Measurements from ENCODE around the gene PLXDC2.

- no peak for TF ChIP-seq CTCF (IDR thresholded peaks at IDR 0.05 in 8 of 11, conservative IDR thresholded peaks at IDR 0.05 in 3 of 11)
- no peak for TF ChIP-seq POLR2A (IDR thresholded peaks at IDR 0.05)
Observed at GRCh38 chr10:20048161-20048560, 231.9 kb downstream of the PLXDC2 start.
